OCI-LY3 (cell line): ENCODE data around the gene SLC4A8.
A peak's percentile ranks its signal among the peaks of the same experiment; 100 is the strongest.

Experiments used
- H2AFZ ChIP-seq: fragments of 200-600, 300-600 bp; shearing (Covaris generic); 2 replicates; pipeline ENCODE4 v1.6.0; 2014; ENCODE audit warnings: antibody characterized with exemption, low read depth, low read length
- H3K27ac ChIP-seq: fragments of 200-600, 300-600 bp; sonication (generic); 2 replicates; pipeline ENCODE4 v1.5.1; 2014; ENCODE audit warnings: mild to moderate bottlenecking, low read length, moderate library complexity, mixed read lengths
- H3K27me3 ChIP-seq: fragments of 200-600, 300-600 bp; sonication (generic); 2 replicates; pipeline ENCODE4 v1.6.1; 2014; ENCODE audit warnings: low read depth, low read length, mixed read lengths
- H3K36me3 ChIP-seq: fragments of 200-600, 300-600 bp; sonication (generic); replicated peaks from 2 replicates; pipeline ENCODE3; 2014; ENCODE audit warnings: low read depth, low read length, mixed read lengths
- H3K4me1 ChIP-seq: fragments of 300-600, 200-600 bp; sonication (generic); 2 replicates; pipeline ENCODE4 v1.6.1; 2014; ENCODE audit warnings: low read length, mixed read lengths
- H3K4me2 ChIP-seq: fragments of 200-600, 300-600 bp; sonication (generic); 2 replicates; pipeline ENCODE4 v1.6.1; 2014; ENCODE audit warnings: low read length, mixed read lengths
- H3K4me3 ChIP-seq: fragments of 300-600, 200-600 bp; sonication (generic); 2 replicates; pipeline ENCODE4 v1.5.1; 2014; ENCODE audit warnings: antibody characterized with exemption, mild to moderate bottlenecking, low read length, moderate library complexity
- H3K79me2 ChIP-seq: fragments of 300-600, 200-600 bp; shearing (Covaris generic); 2 replicates; pipeline ENCODE4 v1.6.1; 2014; ENCODE audit warnings: mild to moderate bottlenecking, low read length, mixed read lengths
- H3K9ac ChIP-seq: fragments of 300-600, 200-600 bp; shearing (Covaris generic); 2 replicates; pipeline ENCODE4 v1.6.0; 2014; ENCODE audit warnings: mild to moderate bottlenecking, low read length, moderate library complexity
- H3K9me3 ChIP-seq: fragments of 200-600, 300-600 bp; shearing (Covaris generic); 2 replicates; pipeline ENCODE4 v1.6.1; 2014; ENCODE audit warnings: low read length, mixed read lengths; ENCODE audit not compliant: insufficient read depth
- H4K20me1 ChIP-seq: fragments of 200-600, 300-600 bp; sonication (generic); 2 replicates; pipeline ENCODE4 v1.6.1; 2016; ENCODE audit warnings: low read length, mixed read lengths; ENCODE audit not compliant: insufficient read depth
- CTCF ChIP-seq: fragments of 200-600, 300-600 bp; sonication (generic); IDR thresholded peaks from 2 replicates; pipeline ENCODE4 v1.5.1; 2014; ENCODE audit warnings: antibody characterized with exemption, low read length, low read depth
- EZH2phosphoT487 ChIP-seq: fragments of 200-600 bp; shearing (Covaris generic); IDR thresholded peaks from 2 replicates; pipeline ENCODE4 v1.6.1; 2018; ENCODE audit warnings: antibody characterized with exemption, mixed run types, low read depth

The SLC4A8 gene

GRCh38 chr12:51390457-51390856 is 34.2 kb upstream of the SLC4A8 start:
- Histone ChIP-seq H4K20me1 (no peaks in the 10 kb centered on the region), H3K4me3 (peak overlapping the region; percentile 80), H3K27me3 (no peaks in the 10 kb centered on the region), H3K4me2 (peak overlapping the region; percentile 91), H3K27ac (peak overlapping the region; percentile 96), H3K9me3 (no peaks in the 10 kb centered on the region), H3K79me2 (peaks cover 49% of the 10 kb centered on the region), H3K4me1 (peaks cover 71% of the 10 kb centered on the region), H3K9ac (peak overlapping the region; percentile 96), H3K36me3 (peaks cover 11% of the 10 kb centered on the region), H2AFZ (no peak overlapping the region)
- TF ChIP-seq CTCF (no peak), EZH2phosphoT487 (no peak)

- Histone ChIP-seq H3K36me3 (peaks cover 11% of the 10 kb centered on the region), H2AFZ (no peak overlapping the region), H3K9ac (peak overlapping the region; percentile 96), H3K4me3 (peak overlapping the region; percentile 80), H3K9me3 (no peaks in the 10 kb centered on the region), H4K20me1 (no peaks in the 10 kb centered on the region), H3K27ac (peak overlapping the region; percentile 96), H3K4me2 (peak overlapping the region; percentile 91), H3K79me2 (peaks cover 49% of the 10 kb centered on the region), H3K4me1 (peaks cover 76% of the 10 kb centered on the region), H3K27me3 (no peaks in the 10 kb centered on the region)
- no peak for TF ChIP-seq CTCF
- no peak for TF ChIP-seq EZH2phosphoT487
Measured at GRCh38 chr12:51390891-51391282, 33.7 kb upstream of the SLC4A8 start.

GRCh38 chr12:51391283-51392123 is 33.1 kb upstream of the SLC4A8 start, which contains the start of gene GALNT6:
TSS of gene GALNT6 (minus strand) at chr12:51391406. CDS start at chr12:51379781, 11,625 bp downstream.
- H3K4me3 ChIP-seq = peak within 1 kb of the TSS; percentile 80
- H3K9me3 ChIP-seq = no peaks in the 10 kb centered on the region
- H3K79me2 ChIP-seq = peaks cover 49% of the 10 kb centered on the region
- H2AFZ ChIP-seq = no peak within 1 kb of the TSS
- H3K36me3 ChIP-seq = peaks cover 8% of the 10 kb centered on the region
- H3K4me2 ChIP-seq = peak within 1 kb of the TSS; percentile 91
- peaks cover 78% of the 10 kb centered on the region for H3K4me1 ChIP-seq
- peak within 1 kb of the TSS; percentile 96 for H3K27ac ChIP-seq
- peak within 1 kb of the TSS; percentile 96 for H3K9ac ChIP-seq
- TF ChIP-seq CTCF (no peak), EZH2phosphoT487 (no peak)
- no peaks in the 10 kb centered on the region for H3K27me3 ChIP-seq
- no peaks in the 10 kb centered on the region for H4K20me1 ChIP-seq

GRCh38 chr12:51392556-51393237 is 31.9 kb upstream of the SLC4A8 start:
- Histone ChIP-seq H3K4me3 (peak overlapping the region; percentile 80), H4K20me1 (no peaks in the 10 kb centered on the region), H3K36me3 (peaks cover 4% of the 10 kb centered on the region), H3K27ac (peak overlapping the region; percentile 96), H3K79me2 (peaks cover 45% of the 10 kb centered on the region), H3K4me2 (peak overlapping the region; percentile 82), H2AFZ (no peak overlapping the region), H3K9ac (peak overlapping the region; percentile 88), H3K4me1 (peaks cover 77% of the 10 kb centered on the region), H3K27me3 (no peaks in the 10 kb centered on the region), H3K9me3 (no peaks in the 10 kb centered on the region)
- TF ChIP-seq CTCF = no peak
- TF ChIP-seq EZH2phosphoT487 = no peak
